ENCODE measurements around the gene RNASE7.

The RNASE7 gene

GRCh38 chr14:21057803-21058675, 15.9 kb downstream of the RNASE7 start, which contains the start of gene RNASE8:
RNASE8 (plus strand) TSS chr14:21057822; CDS start chr14:21057893, 71 bp downstream.
- FAIRE-seq (no peak), DNase-seq (ENCODE audit: insufficient read length, low spot score) (no peak)
- no peak for TF ChIP-seq POLR2A (IDR thresholded peaks at IDR 0.05; ENCODE audit: low read depth, low read length)

GRCh38 chr14:21058903-21059302, 16.7 kb downstream of the RNASE7 start:
- no peak for TF ChIP-seq POLR2A (IDR thresholded peaks at IDR 0.05; ENCODE audit: low read depth, low read length)
- no peak for FAIRE-seq
- no peak for DNase-seq (ENCODE audit: insufficient read length, low spot score)

- DNase-seq (ENCODE audit: insufficient read length, low spot score) (no peak), FAIRE-seq (no peak)
- TF ChIP-seq POLR2A (IDR thresholded peaks at IDR 0.05; ENCODE audit: low read depth, low read length) = no peak
Measured at GRCh38 chr14:21059842-21060613, 17.9 kb downstream of the RNASE7 start.

GRCh38 chr14:21060614-21061346, 18.6 kb downstream of the RNASE7 start:
- DNase-seq (ENCODE audit: insufficient read length, low spot score) (no peak), FAIRE-seq (no peak)
- TF ChIP-seq POLR2A (IDR thresholded peaks at IDR 0.05; ENCODE audit: low read depth, low read length) = no peak

GRCh38 chr14:21061347-21061668, 19.1 kb downstream of the RNASE7 start:
- FAIRE-seq = no peak

GRCh38 chr14:21063479-21063878, 21.3 kb downstream of the RNASE7 start:
- FAIRE-seq = peak; percentile 86
- no peak for TF ChIP-seq POLR2A (IDR thresholded peaks at IDR 0.05; ENCODE audit: low read depth, low read length)
- DNase-seq (ENCODE audit: insufficient read length, low spot score) = no peak

More at GRCh38 chr14:21061347-21061668, 19.1 kb downstream of the RNASE7 start:
- DNase-seq (ENCODE audit: insufficient read length, low spot score) = no peak
- TF ChIP-seq POLR2A (IDR thresholded peaks at IDR 0.05; ENCODE audit: low read depth, low read length) = no peak

GRCh38 chr14:21066882-21067502, 24.8 kb downstream of the RNASE7 start:
- FAIRE-seq (no peak), DNase-seq (ENCODE audit: insufficient read length, low spot score) (no peak)

GRCh38 chr14:21068521-21069387, 26.6 kb downstream of the RNASE7 start:
- no peak for TF ChIP-seq POLR2A (IDR thresholded peaks at IDR 0.05; ENCODE audit: low read depth, low read length)
- DNase-seq (ENCODE audit: insufficient read length, low spot score) = no peak
- no peak for FAIRE-seq

More at GRCh38 chr14:21066882-21067502, 24.8 kb downstream of the RNASE7 start:
- TF ChIP-seq POLR2A (IDR thresholded peaks at IDR 0.05; ENCODE audit: low read depth, low read length) = no peak

GRCh38 chr14:21069388-21070082, 27.4 kb downstream of the RNASE7 start:
- FAIRE-seq (no peak), DNase-seq (ENCODE audit: insufficient read length, low spot score) (no peak)
- TF ChIP-seq POLR2A (IDR thresholded peaks at IDR 0.05; ENCODE audit: low read depth, low read length) = no peak

- peak; percentile 34 for DNase-seq (ENCODE audit: insufficient read length, low spot score)
- no peak for FAIRE-seq
- 0 out of 2 replicates have a peak, but pooled peaks have one; percentile 18 for TF ChIP-seq POLR2A (IDR thresholded peaks at IDR 0.05; ENCODE audit: low read depth, low read length)
Measured at GRCh38 chr14:21070083-21070609, 28.0 kb downstream of the RNASE7 start, which contains the start of gene ARHGEF40. ARHGEF40 (plus strand) TSS chr14:21070304; CDS start chr14:21070397, 93 bp downstream.

GRCh38 chr14:21070610-21071224, 28.6 kb downstream of the RNASE7 start:
- TF ChIP-seq POLR2A (IDR thresholded peaks at IDR 0.05; ENCODE audit: low read depth, low read length) = no peak
- DNase-seq (ENCODE audit: insufficient read length, low spot score) (peak; percentile 36), FAIRE-seq (no peak)

All from H54 (cell line).